HepG2 (cell line): Measurements from ENCODE around the gene RSL1D1. TPM values are rescaled to one million over a fixed set of nuclear protein-coding genes. Genes with fewer than 3 reads are reported as not detected.

Source experiments
- CBFB ChIP-seq: sonication (generic); formaldehyde crosslinking; IDR thresholded peaks from 2 replicates; pipeline ENCODE4 v1.4.0; 2020; ENCODE audit warnings: missing genetic modification reagents
- ELF1 ChIP-seq: sonication (generic); formaldehyde crosslinking; IDR thresholded peaks from 2 replicates; pipeline ENCODE4 v1.4.0; 2020; ENCODE audit warnings: missing genetic modification reagents
- EZH2 ChIP-seq: conservative IDR thresholded peaks from 2 replicates; pipeline ENCODE4 v1.6.1; 2012; ENCODE audit warnings: mild to moderate bottlenecking, low read depth, low read length, moderate library complexity
- FIP1L1 ChIP-seq: fragments of 200-400 bp; formaldehyde crosslinking; IDR thresholded peaks from 2 replicates; pipeline ENCODE4 v1.6.1; 2018; ENCODE audit warnings: low read depth, mild to moderate bottlenecking, low read length, moderate library complexity, borderline replicate concordance; ENCODE audit not compliant: insufficient read depth
- GABPB1 ChIP-seq: IDR thresholded peaks from 2 replicates; pipeline ENCODE4 v1.6.1; 2016; ENCODE audit warnings: mild to moderate bottlenecking, missing genetic modification reagents, moderate library complexity, missing compliant biosample characterization
- ISX ChIP-seq: sonication (generic); formaldehyde crosslinking; conservative IDR thresholded peaks from 2 replicates; pipeline ENCODE4 v1.5.0; 2020; ENCODE audit warnings: missing genetic modification reagents
- KLF16 ChIP-seq, 2 experiments: sonication (generic) in 1 of 2; formaldehyde crosslinking in 1 of 2; IDR thresholded peaks; 2 replicates each; pipeline versions ENCODE4 v1.6.1 to v1.8.0; 2016 to 2023; ENCODE audit warnings: missing genetic modification reagents in 2 of 2, missing compliant biosample characterization in 1 of 2
- MIER3 ChIP-seq: IDR thresholded peaks from 2 replicates; pipeline ENCODE4 v1.6.1; 2016; ENCODE audit warnings: missing compliant biosample characterization, borderline replicate concordance
- MXD4 ChIP-seq: IDR thresholded peaks from 2 replicates; pipeline ENCODE4 v1.6.1; 2016; ENCODE audit warnings: mild to moderate bottlenecking, missing biosample characterization, missing genetic modification reagents
- MYNN ChIP-seq: sonication (generic); formaldehyde crosslinking; IDR thresholded peaks from 2 replicates; pipeline ENCODE4 v1.4.0; 2020; ENCODE audit warnings: mild to moderate bottlenecking, low read depth, missing genetic modification reagents
- RXRA ChIP-seq: sonication (generic); formaldehyde crosslinking; IDR thresholded peaks from 2 replicates; pipeline ENCODE4 v1.5.1; 2020; ENCODE audit warnings: missing genetic modification reagents
- SYNCRIP ChIP-seq: fragments of 200-400 bp; formaldehyde crosslinking; IDR thresholded peaks from 2 replicates; pipeline ENCODE4 v1.6.1; 2018; ENCODE audit warnings: mild to moderate bottlenecking, low read depth, low read length; ENCODE audit not compliant: insufficient read depth
- TGIF2 ChIP-seq: IDR thresholded peaks from 2 replicates; pipeline ENCODE4 v1.6.1; 2016; ENCODE audit warnings: control low read depth, missing compliant biosample characterization
- ZBTB3 ChIP-seq: sonication (generic); formaldehyde crosslinking; IDR thresholded peaks from 2 replicates; pipeline ENCODE4 v1.4.0; 2020; ENCODE audit warnings: low read depth, mild to moderate bottlenecking, moderate library complexity, missing genetic modification reagents, borderline replicate concordance
- ZFP41 ChIP-seq: sonication (generic); formaldehyde crosslinking; IDR thresholded peaks from 2 replicates; pipeline ENCODE4 v1.4.0; 2020; ENCODE audit warnings: mild to moderate bottlenecking, missing genetic modification reagents, borderline replicate concordance
- ZNF615 ChIP-seq: sonication (generic); formaldehyde crosslinking; IDR thresholded peaks from 2 replicates; pipeline ENCODE4 v1.5.0; 2020; ENCODE audit warnings: mild to moderate bottlenecking, missing genetic modification reagents, borderline replicate concordance
- ZNF709 ChIP-seq: sonication (generic); formaldehyde crosslinking; IDR thresholded peaks from 2 replicates; pipeline ENCODE4 v1.5.0; 2020; ENCODE audit warnings: mild to moderate bottlenecking, missing genetic modification reagents
- ZSCAN21 ChIP-seq: sonication (generic); formaldehyde crosslinking; IDR thresholded peaks from 2 replicates; pipeline ENCODE4 v1.8.0; 2022; ENCODE audit warnings: mild to moderate bottlenecking, missing genetic modification reagents, moderate library complexity, borderline replicate concordance
- polyA plus RNA-seq, 8 experiments: library from polyadenylated mRNA; depleted of rRNA in 3 of 8; stranded (reverse) in 7 of 8; unstranded in 1 of 8; fragments of >200 nt; fragmentation: Illumina TruSeq in 4 of 8; extraction: Trizol in 4 of 8; gene quantifications; 2 replicates each; pipeline versions ENCODE4 v1.2.1 to v1.2.3, GENCODE V29; 2011 to 2016; ENCODE audit warnings: low read depth in 4 of 8, missing spikeins in 1 of 8, mixed read lengths in 1 of 8; ENCODE audit not compliant: insufficient read depth in 1 of 8
- total RNA-seq, 5 experiments: library from RNA; depleted of rRNA; stranded (reverse); fragments of >200 nt; fragmentation: Illumina TruSeq; extraction: Trizol; gene quantifications; 2 replicates each; pipeline ENCODE4 v1.2.3, GENCODE V29; 2016; ENCODE audit warnings: low read depth in 1 of 5
- TF ChIP-seq, protein P1 (sequence below), 2 experiments: sonication (generic) in 1 of 2; formaldehyde crosslinking in 1 of 2; IDR thresholded peaks; 2 replicates each; pipeline versions ENCODE4 v1.4.0 to v1.6.1; 2016 to 2020; ENCODE audit warnings: borderline replicate concordance in 1 of 2, low read depth in 1 of 2, mild to moderate bottlenecking in 1 of 2, missing genetic modification reagents in 1 of 2
- TF ChIP-seq, protein P2 (sequence below): sonication (generic); formaldehyde crosslinking; IDR thresholded peaks from 2 replicates; pipeline ENCODE4 v1.4.0; 2020; ENCODE audit warnings: mild to moderate bottlenecking, missing genetic modification reagents

Gene RSL1D1
- total and polyA plus RNA-seq, 2 of the 13 experiments (the other 11 are each of a cell fraction or from before 2014, with no cell fraction given): 187 to 343 TPM

DNA sequence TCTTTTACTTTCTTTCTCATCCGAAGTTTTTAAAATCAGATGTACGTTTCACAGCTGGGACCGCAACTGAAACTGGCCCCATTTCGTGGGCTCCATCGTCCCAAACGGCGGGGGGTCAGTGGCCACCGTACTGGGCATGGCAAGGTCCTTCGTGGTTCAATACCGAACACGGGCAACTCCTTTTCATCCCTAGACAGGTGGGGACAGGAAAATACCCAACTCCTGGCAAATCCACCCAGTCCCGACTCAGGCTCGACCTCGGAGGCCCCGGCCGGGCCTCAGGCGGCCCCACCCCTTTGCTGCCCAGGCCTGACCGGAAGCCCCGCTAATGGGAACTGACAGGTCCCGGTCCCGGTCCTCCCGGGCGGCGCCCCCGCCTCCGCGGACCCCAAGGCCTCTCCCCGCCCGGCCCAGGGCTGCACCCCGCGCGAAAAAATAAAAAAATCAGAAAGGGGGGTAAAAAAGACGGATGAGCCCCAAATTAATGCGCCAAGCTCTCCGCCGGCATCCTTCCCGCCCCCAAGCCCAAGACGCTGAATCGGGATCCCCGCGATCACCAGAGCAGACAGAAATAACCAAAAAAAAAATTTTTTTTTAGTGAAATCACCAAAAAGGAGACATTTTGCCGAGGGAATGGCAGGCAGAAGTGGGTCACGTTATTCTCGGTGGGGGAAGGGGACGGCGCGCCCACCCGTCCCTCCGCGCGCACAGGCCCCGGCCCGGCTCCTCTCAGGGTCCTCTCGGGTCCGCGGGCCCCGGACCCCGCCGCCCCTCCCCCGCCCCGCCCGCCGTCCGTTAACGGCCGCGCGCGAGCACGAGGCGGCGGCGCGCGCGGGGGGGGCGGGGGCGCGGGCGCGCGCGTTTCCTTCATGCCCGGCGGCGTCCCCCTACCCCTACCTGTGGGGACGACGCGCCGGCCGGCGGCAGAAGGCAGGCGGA is 54.8 kb downstream of the RSL1D1 start (continued):
- 0 out of 2 replicates have a peak, but pooled peaks have one; percentile 2 for TF ChIP-seq ZBTB3 (CRISPR knock-in tag)
- peak; percentile 80 for TF ChIP-seq ZNF615
- peak; percentile 67; the same call in 1 of the 2 replicates for TF ChIP-seq RXRA (CRISPR knock-in tag)
- TF ChIP-seq ZSCAN21 (CRISPR knock-in tag): peak; percentile 29; the same call in 1 of the 2 replicates
- no peak for TF ChIP-seq MIER3 (CRISPR knock-in tag)
- TF ChIP-seq CBFB (CRISPR knock-in tag): no peak
- 0 out of 2 replicates have a peak, but pooled peaks have one; percentile 44 for TF ChIP-seq MXD4 (CRISPR knock-in tag)
- TF ChIP-seq, protein P1, sequence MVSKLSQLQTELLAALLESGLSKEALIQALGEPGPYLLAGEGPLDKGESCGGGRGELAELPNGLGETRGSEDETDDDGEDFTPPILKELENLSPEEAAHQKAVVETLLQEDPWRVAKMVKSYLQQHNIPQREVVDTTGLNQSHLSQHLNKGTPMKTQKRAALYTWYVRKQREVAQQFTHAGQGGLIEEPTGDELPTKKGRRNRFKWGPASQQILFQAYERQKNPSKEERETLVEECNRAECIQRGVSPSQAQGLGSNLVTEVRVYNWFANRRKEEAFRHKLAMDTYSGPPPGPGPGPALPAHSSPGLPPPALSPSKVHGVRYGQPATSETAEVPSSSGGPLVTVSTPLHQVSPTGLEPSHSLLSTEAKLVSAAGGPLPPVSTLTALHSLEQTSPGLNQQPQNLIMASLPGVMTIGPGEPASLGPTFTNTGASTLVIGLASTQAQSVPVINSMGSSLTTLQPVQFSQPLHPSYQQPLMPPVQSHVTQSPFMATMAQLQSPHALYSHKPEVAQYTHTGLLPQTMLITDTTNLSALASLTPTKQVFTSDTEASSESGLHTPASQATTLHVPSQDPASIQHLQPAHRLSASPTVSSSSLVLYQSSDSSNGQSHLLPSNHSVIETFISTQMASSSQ (IDR thresholded peaks at IDR 0.05; ENCODE audit: low read depth): no peak
- TF ChIP-seq, protein P1 (CRISPR knock-in tag; IDR thresholded peaks at IDR 0.05; ENCODE audit: borderline replicate concordance): no peak; the same call in 1 of the 2 replicates
- TF ChIP-seq SYNCRIP: no peak
- peak in 1 of 2 experiments; percentile 83; a peak in 2 of 4 replicates for TF ChIP-seq KLF16 (CRISPR knock-in tag; IDR thresholded peaks at IDR 0.05)
- TF ChIP-seq GABPB1: peak; percentile 92
- TF ChIP-seq, protein P2, sequence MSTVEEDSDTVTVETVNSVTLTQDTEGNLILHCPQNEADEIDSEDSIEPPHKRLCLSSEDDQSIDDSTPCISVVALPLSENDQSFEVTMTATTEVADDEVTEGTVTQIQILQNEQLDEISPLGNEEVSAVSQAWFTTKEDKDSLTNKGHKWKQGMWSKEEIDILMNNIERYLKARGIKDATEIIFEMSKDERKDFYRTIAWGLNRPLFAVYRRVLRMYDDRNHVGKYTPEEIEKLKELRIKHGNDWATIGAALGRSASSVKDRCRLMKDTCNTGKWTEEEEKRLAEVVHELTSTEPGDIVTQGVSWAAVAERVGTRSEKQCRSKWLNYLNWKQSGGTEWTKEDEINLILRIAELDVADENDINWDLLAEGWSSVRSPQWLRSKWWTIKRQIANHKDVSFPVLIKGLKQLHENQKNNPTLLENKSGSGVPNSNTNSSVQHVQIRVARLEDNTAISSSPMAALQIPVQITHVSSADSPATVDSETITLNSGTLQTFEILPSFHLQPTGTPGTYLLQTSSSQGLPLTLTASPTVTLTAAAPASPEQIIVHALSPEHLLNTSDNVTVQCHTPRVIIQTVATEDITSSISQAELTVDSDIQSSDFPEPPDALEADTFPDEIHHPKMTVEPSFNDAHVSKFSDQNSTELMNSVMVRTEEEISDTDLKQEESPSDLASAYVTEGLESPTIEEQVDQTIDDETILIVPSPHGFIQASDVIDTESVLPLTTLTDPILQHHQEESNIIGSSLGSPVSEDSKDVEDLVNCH (CRISPR knock-in tag): no peak
- TF ChIP-seq FIP1L1: no peak; the same call in 1 of the 2 replicates
- TF ChIP-seq ZFP41 (CRISPR knock-in tag): no peak
- TF ChIP-seq EZH2: no peak
- peak; percentile 82 for TF ChIP-seq TGIF2 (CRISPR knock-in tag)
- TF ChIP-seq ZNF709 (CRISPR knock-in tag): no peak
- 0 out of 2 replicates have a peak, but pooled peaks have one; percentile 73 for TF ChIP-seq MYNN
- TF ChIP-seq ISX (CRISPR knock-in tag): 0 out of 2 replicates have a peak, but pooled peaks have one; percentile 76
- TF ChIP-seq ELF1 (CRISPR knock-in tag): peak; percentile 70
